Endothelial cell of umbilical vein (primary cell): ENCODE measurements around the gene EIF4G2. TPM values are rescaled to one million over a fixed set of nuclear protein-coding genes. Genes with fewer than 3 reads are reported as not detected.

ENCODE experiments used
- BruUV-seq: library from RNA; stranded (reverse); fragments of 400-500 nt; replicated peaks from 2 replicates; lab custom pipeline; 2021; lab: Mats Ljungman, UMichigan
- CTCF ChIA-PET: fragments of 300-600, 350-600 bp; sonication (Branson Sonifier 250); formaldehyde crosslinking; loops from one replicate; lab custom pipeline; 2021; ENCODE audit warnings: antibody characterized with exemption, inconsistent platforms; lab: Charles Lee
- POLR2A ChIA-PET: fragments of 300-600, 350-600 bp; sonication (Branson Sonifier 250); formaldehyde crosslinking; loops from one replicate; lab custom pipeline; 2021; ENCODE audit warnings: antibody characterized with exemption, inconsistent platforms; lab: Charles Lee
- DNase-seq: peaks from one replicate; pipeline ENCODE4 v3.0.0-alpha.2; 2011; ENCODE audit warnings: low read depth, low spot score
- FAIRE-seq: peaks from 2 replicates; lab custom pipeline; 2011; peaks lifted over from hg19 to GRCh38; lab: Jason Lieb, UNC
- H2AFZ ChIP-seq: 2 replicates; pipeline ENCODE4 v1.6.0; 2012; ENCODE audit warnings: low read depth, low read length, control low read depth, inconsistent platforms
- H3K27ac ChIP-seq: 2 replicates; pipeline ENCODE4 v1.5.1; 2011; ENCODE audit warnings: low read depth, mild to moderate bottlenecking, control low read depth, low read length, moderate library complexity; ENCODE audit not compliant: insufficient read depth
- H3K27me3 ChIP-seq, 2 experiments: 2 replicates each; pipeline versions ENCODE4 v1.6.0 to v1.6.1; 2011; ENCODE audit warnings: low read length in 2 of 2, mixed read lengths in 1 of 2; ENCODE audit not compliant: control insufficient read depth in 2 of 2, insufficient read depth in 2 of 2
- H3K36me3 ChIP-seq, 2 experiments: 2 replicates in 1 of 2; 3 replicates in 1 of 2; pipeline ENCODE4 v1.5.1; 2011; ENCODE audit warnings: low read length in 2 of 2, mild to moderate bottlenecking in 1 of 2, moderate library complexity in 1 of 2; ENCODE audit not compliant: control insufficient read depth in 2 of 2, insufficient read depth in 2 of 2; ENCODE audit errors: extremely low read depth in 1 of 2
- H3K4me1 ChIP-seq: 3 replicates; pipeline ENCODE4 v1.5.1; 2011; ENCODE audit warnings: mild to moderate bottlenecking, low read length; ENCODE audit not compliant: control insufficient read depth, insufficient read depth; ENCODE audit errors: extremely low read depth
- H3K4me2 ChIP-seq: 2 replicates; pipeline ENCODE4 v1.6.1; 2011; ENCODE audit warnings: low read length, control low read depth, mixed read lengths; ENCODE audit not compliant: insufficient read depth
- H3K4me3 ChIP-seq, 3 experiments: fragments of 200-600 bp in 1 of 3; sonication (generic), shearing (Covaris generic) in 1 of 3; replicated peaks in 1 of 3; 2 replicates each; pipeline ENCODE4 v1.5.1; 2011 to 2016; ENCODE audit warnings: control low read depth in 3 of 3, low read length in 3 of 3, mild to moderate bottlenecking in 2 of 3, inconsistent platforms in 1 of 3, low read depth in 1 of 3, moderate library complexity in 1 of 3; ENCODE audit not compliant: insufficient read depth in 1 of 3
- H3K79me2 ChIP-seq: 2 replicates; pipeline ENCODE4 v1.6.0; 2012; ENCODE audit warnings: low read length, inconsistent platforms; ENCODE audit not compliant: control insufficient read depth, insufficient read depth
- H3K9ac ChIP-seq: replicated peaks from 2 replicates; pipeline ENCODE3; 2011; ENCODE audit warnings: low read length, control low read depth; ENCODE audit not compliant: insufficient read depth; ENCODE audit errors: extremely low read depth
- H3K9me1 ChIP-seq: replicated peaks from 3 replicates; pipeline ENCODE4 v1.6.0; 2011; ENCODE audit warnings: mild to moderate bottlenecking, low read length; ENCODE audit not compliant: control insufficient read depth, insufficient read depth; ENCODE audit errors: extremely low read depth
- H3K9me3 ChIP-seq: replicated peaks from 2 replicates; pipeline ENCODE4 v1.5.1; 2012; ENCODE audit warnings: low read length, inconsistent platforms; ENCODE audit not compliant: control insufficient read depth, insufficient read depth
- H4K20me1 ChIP-seq: replicated peaks from 2 replicates; pipeline ENCODE3; 2011; ENCODE audit warnings: mild to moderate bottlenecking, low read length; ENCODE audit not compliant: control insufficient read depth, insufficient read depth; ENCODE audit errors: extremely low read depth
- FOS ChIP-seq: IDR thresholded peaks from 2 replicates; pipeline ENCODE4 v1.6.1; 2011; ENCODE audit warnings: mild to moderate bottlenecking, low read length, moderate library complexity, borderline replicate concordance; ENCODE audit not compliant: insufficient read depth
- GATA2 ChIP-seq: IDR thresholded peaks from 2 replicates; pipeline ENCODE4 v1.7.0; 2011; ENCODE audit warnings: low read depth, mild to moderate bottlenecking, moderate library complexity, mixed read lengths, low read length; ENCODE audit not compliant: insufficient read length, insufficient read depth
- JUN ChIP-seq: IDR thresholded peaks from 2 replicates; pipeline ENCODE4 v1.6.1; 2011; ENCODE audit warnings: borderline replicate concordance, low read depth; ENCODE audit not compliant: insufficient read length, insufficient read depth
- MAX ChIP-seq: IDR thresholded peaks from 2 replicates; pipeline ENCODE4 v1.6.1; 2011; ENCODE audit not compliant: insufficient read depth, insufficient read length
- MYC ChIP-seq: IDR thresholded peaks from one replicate; pipeline ENCODE4 v1.6.1; 2011; ENCODE audit warnings: mild to moderate bottlenecking, low read depth, low read length
- POLR2AphosphoS5 ChIP-seq: IDR thresholded peaks from 2 replicates; pipeline ENCODE4 v1.6.1; 2012; ENCODE audit warnings: low read depth, mild to moderate bottlenecking, control low read depth, low read length, moderate library complexity; ENCODE audit not compliant: insufficient read depth
- dilution Hi-C: fragments of 300-500 bp; cut with MboI; formaldehyde crosslinking; loops from one replicate; pipeline ENCODE4 v1.15.0; 2019; ENCODE audit warnings: low sequenced_read_pairs; ENCODE audit not compliant: extremely low pct_ligation_motif_present
- intact Hi-C: fragments of 100-400 bp; cut with micrococcal nuclease; formaldehyde crosslinking; loops from one replicate; pipeline ENCODE4 v1.10.0; 2022
- polyA plus RNA-seq, 4 experiments: library from polyadenylated mRNA; depleted of rRNA in 3 of 4; stranded (reverse) in 3 of 4; unstranded in 1 of 4; fragments of >200 nt; gene quantifications; 2 replicates each; pipeline versions ENCODE4 v1.2.1 to v1.2.3, GENCODE V29; 2011 to 2012; ENCODE audit warnings: missing spikeins in 1 of 4
- total RNA-seq: library from RNA; stranded (reverse); gene quantifications from 2 replicates; pipeline ENCODE4 v1.2.3, GENCODE V29; 2021

Gene EIF4G2
- total and polyA plus RNA-seq, 2 donors (not counting 3 experiments of a cell fraction or from before 2014, with no cell fraction given): 382 to 1,194 TPM

GRCh38 chr11:10785146-10785474, 23.6 kb downstream of the EIF4G2 start:
- intact Hi-C loops: no loop called here
- Histone ChIP-seq H3K9me3 (no peaks in the 10 kb centered on the region), H3K9ac (no peak overlapping the region), H3K4me1 (peaks cover 19% of the 10 kb centered on the region), H4K20me1 (no peaks in the 10 kb centered on the region), H3K27me3 (no peaks in the 10 kb centered on the region), H3K4me2 (no peak overlapping the region), H3K9me1 (no peaks in the 10 kb centered on the region), H3K36me3 (peaks cover 0 to 3% of the 10 kb centered on the region in 2 experiments), H2AFZ (no peak overlapping the region), H3K27ac (no peak overlapping the region), H3K4me3 (no peak overlapping the region), H3K79me2 (no peaks in the 10 kb centered on the region)
- no peak for DNase-seq
- ChIA-PET CTCF (interaction anchor here (1.3 to 1.9 kb wide), 4 partner anchors 8 to 149 kb away, joined by 4 to 13 read pairs (median 8); no protein-coding TSS in a partner anchor), POLR2A (interaction anchor here (2.1 kb wide), 1 partner anchor 24 kb away, joined by 15 read pairs; the partner anchor contains the start of gene EIF4G2)
- no peak for TF ChIP-seq MAX
- no peak for TF ChIP-seq POLR2AphosphoS5
- no peak for TF ChIP-seq JUN
- TF ChIP-seq GATA2: no peak
- TF ChIP-seq MYC: no peak
- no peak for TF ChIP-seq FOS
- dilution Hi-C loops: no loop called here
- no TSS peak for BruUV-seq
- FAIRE-seq: no peak
